Hematopoietic multipotent progenitor cell (in vitro differentiated cells): ENCODE measurements around the gene ZNF74. TPM values are rescaled to one million over a fixed set of nuclear protein-coding genes. Genes with fewer than 3 reads are reported as not detected.

Experiments
- DNase-seq, 3 donors: peaks; one replicate each; pipeline ENCODE4 v3.0.0-alpha.2; 2011 to 2015; ENCODE audit warnings: low read depth in 2 of 3, low spot score in 2 of 3
- total RNA-seq: library from RNA; depleted of rRNA; stranded (reverse); fragments of >200 nt; gene quantifications from one replicate; pipeline ENCODE4 v1.2.3, GENCODE V29; 2012

The ZNF74 gene
- total RNA-seq, 1 donor: 36.9 TPM

DNA sequence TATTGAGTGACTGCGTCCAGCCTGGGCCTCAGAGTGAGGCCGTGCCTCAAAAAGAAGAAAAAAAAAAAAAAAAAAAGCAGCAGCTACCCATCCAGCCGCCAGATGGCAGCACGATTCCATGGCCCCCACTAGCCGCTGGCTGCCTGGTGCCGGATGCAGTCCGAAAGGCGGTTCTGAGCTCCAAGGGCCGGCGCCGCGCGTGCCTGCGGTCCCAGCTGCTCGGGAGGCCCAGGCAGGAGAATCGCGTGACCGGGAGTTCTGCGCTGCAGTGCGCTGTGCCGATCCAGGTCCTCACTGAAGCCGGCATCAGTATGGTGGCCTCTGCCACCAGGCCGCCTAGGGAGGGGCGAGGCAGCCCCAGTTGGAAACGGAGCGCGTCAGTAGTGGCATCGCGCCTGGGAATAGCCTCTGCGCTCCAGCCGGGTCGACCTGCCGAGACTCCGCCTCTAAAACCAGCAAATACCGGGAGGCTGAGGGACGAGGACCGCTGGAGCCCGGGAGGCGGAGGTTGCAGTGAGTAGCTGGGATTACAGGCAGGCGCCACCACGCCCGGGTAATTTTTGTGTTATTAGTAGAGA lies 24.3 kb downstream of the ZNF74 start:
- DNase-seq: peak; percentile 62 to 71 (median 68)

DNA sequence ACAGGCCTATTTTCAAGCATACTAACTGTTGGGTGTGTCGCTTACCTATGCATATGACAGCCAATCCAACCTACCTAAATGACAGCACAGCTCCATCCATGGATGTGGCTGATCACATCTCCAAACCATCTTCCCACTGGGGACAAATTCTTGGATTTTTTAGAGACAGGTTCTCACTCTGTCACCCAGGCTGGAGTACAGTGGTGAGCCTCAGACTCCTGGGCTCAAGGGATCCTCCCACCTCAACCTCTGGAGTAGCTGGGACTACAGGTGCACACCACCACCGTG lies 25.7 kb downstream of the ZNF74 start:
- DNase-seq: no peak

DNA sequence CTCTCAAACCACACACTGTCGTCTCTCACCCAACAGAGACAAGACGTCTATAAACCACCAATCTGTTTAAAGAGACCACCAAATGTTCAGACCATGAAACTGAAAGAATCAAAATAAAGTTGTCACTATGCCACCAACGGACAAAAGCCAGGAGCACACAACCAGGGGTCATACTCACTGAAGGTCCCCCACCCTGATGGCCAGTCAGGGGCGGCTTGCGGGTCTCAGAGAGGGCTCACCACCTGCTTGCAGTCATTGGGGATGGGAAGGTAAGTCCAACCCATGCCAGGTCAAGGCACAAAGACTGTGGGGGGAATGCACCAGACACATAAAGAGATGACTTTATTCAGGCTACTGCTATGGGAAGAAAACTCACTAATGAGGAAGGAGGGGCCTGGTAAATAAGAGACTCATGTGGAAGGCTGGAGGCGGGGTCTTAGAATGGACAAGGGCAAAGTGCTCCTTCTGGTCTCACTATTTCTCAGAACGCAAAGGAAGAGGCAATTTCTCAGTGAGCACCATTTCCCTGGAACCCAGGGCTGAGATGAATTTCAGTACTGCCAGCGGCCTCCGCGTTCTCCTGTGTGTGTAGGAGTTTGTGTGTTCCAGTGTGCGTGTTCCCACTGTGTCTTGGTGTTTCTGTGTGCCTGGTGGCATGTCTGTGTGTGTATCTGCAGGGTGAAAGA lies 26.3 kb downstream of the ZNF74 start:
- no peak for DNase-seq

DNA sequence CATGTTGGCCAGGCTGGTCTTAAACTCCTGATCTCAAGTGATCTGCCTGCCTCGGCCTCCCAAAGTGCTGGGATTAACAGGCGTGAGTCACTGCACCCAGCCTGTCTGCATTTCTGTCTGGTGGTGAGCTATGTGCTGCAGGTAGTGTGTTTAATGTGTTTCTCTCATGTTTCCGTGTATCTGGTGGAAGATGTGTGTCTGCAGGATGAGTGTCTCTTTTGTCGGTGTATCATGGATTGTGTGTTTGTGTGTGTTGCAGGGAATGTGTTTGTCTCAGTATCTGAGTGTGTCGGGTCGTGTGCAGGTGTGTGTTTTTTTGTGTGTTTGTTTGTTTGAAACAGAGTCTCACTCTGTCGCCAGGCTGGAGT lies 27.5 kb downstream of the ZNF74 start:
- DNase-seq: no peak

DNA sequence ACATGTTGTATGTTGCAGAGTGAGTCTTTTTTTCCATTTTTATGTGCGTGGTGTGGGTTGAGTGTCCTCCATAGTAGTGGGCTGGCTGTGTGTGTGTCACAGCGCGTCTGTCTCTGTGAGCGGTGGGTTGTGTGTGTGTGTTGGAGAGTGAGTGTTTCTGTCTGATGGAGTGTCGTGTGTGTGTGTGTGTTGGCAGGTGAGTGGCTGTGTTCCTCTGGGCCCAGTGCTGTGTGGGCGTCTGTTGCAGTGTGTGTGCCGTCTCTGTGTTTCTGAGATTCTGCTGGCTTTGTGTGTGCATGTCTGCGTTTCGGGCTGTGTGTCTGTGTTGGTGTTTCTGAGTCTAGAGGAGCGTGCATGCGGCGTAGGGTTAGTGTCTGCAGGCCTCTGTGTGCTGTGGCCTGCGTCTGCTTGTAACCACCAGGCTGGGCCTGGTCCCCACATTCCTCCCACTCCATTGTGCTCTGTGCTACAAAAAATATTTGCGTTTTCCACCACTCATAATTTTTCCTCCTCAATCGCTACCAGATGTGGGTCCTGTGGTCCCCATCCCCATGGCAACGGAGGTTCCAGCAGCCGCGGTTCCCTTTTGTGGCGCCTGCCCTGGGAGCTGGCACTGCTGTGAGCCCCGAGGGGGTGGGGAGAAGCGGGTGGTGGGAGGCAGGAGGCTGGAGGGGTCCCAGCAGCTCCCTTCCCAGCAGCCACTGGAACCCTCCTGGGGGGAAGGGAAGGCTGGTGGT lies 28.5 kb downstream of the ZNF74 start:
- peak in 2 of 3 donors; percentile 62 to 84 for DNase-seq

DNA sequence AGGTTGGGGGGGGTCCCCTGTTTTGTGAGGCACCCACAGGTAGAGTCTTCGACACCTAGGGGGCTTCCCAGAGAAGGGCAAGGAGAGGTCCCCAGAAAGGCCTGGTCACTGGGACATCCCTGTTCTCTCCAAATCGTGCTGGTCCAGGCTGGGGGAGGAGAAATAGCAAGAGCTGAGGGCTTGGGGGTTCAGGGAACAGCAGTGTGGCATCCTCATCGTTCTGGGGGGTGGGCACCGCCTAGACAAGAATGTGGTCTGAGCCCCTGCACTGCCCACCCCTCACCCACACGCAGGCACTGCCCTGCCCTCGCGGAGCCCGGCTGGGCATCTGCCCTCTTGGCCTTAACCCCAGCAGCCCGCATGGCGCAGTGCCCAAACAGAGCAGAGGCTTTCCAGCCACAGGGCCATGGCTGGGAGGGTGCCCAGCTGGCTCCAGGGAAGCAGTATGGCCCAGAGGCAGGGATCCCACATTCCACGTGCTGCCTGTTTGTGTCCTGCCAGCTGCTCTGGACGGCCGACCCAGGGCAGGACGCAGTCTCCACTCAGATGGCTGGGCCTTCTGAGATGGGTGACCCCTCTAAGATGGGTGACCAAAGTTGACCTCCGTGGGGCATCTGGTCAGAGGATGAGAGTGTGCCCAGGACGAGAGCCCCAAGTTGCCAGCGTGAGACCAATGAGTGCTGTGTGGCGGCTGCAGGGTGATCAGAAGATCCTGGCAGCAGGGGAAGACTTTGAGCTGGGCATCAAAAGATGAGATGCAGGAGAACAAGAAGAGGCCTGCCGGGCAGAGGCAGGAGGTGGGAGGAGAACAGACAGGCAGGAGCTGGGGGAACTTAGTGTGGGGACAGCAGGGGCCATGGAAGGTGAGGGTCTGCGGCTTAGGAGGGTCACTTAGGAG lies 29.3 kb downstream of the ZNF74 start:
- DNase-seq: no peak

DNA sequence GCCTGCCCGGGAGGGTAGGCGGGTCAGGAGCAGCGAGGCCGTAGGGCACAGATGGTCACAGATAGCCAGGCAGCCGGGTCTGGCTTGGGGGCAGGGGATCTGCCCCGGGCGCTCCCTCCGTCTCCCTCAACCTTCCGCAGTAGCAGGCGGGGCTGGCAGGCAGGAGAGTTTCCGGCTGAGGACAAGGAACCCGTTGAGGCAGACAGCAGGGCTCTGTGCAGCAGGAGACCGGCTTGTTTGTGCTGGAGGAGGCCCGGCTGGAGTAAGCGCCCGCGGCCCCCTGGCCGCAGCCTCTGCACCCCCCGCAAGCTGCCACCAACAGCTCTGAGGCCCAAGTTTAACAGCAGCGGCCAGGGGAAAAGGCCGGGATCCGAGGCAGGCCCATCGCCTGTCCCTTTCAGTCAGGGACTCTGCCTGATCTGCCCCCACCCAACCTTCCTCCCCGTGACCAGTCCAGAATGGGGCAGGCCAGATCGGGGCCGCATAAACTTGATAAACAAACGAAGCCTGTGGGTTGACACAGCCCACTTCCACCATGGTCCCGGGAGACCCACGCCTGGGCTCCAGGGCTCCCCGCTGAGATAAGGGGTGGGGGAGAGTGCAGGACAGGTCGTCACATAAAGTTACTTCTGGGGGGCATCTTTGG lies 30.1 kb downstream of the ZNF74 start:
- DNase-seq: no peak

DNA sequence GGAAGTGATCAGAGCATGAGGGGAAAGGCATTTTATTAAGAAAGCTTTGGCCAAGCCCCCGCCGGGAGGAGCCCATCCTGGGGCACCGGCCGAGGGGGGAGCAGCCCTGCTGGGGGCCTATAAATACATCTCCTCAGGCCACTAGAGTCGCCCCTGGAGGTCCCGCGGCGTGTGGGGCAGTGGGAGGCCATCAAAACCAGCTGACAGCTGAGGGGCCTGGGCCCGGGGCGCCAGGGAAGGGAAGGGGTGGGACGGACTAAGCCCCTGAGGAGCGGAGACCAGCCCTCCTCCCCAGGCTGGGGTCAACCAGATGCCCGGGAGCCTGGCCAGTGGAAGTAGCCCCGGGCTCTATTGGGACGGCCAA lies 30.6 kb downstream of the ZNF74 start:
- DNase-seq: no peak

DNA sequence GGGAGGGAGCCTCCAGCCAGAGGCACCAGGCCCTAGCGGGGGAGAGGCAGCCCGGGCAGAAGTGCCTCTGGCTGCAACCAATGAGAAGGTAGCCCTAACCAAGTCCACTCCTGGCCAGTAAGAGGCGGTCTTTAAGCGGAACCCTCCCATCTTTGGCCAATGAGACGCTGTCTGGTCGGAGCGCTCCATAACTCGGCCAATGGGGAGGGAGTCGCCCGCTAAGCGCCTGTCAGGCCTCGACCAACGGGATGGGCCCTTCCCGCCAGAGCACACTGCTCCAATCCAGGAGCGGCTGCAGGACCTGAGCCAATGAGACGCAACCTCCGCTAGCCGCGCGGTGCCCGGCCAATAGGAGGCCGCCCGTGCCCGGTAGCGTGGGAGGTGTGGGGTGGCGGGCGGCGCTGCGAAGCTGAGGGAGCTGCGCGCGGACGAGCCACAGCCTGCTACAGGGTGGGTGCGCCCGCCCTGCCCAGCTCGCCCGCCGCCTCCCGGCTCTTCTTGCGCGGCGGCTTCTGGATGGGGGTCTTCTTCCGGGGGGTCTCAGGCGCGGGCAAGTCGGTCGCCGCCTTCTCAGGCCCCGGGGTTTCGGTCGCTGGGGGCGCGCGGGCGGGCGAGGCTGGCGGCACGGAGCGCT lies 31.1 kb downstream of the ZNF74 start:
- peak in 1 of 3 donors; percentile 54 for DNase-seq

DNA sequence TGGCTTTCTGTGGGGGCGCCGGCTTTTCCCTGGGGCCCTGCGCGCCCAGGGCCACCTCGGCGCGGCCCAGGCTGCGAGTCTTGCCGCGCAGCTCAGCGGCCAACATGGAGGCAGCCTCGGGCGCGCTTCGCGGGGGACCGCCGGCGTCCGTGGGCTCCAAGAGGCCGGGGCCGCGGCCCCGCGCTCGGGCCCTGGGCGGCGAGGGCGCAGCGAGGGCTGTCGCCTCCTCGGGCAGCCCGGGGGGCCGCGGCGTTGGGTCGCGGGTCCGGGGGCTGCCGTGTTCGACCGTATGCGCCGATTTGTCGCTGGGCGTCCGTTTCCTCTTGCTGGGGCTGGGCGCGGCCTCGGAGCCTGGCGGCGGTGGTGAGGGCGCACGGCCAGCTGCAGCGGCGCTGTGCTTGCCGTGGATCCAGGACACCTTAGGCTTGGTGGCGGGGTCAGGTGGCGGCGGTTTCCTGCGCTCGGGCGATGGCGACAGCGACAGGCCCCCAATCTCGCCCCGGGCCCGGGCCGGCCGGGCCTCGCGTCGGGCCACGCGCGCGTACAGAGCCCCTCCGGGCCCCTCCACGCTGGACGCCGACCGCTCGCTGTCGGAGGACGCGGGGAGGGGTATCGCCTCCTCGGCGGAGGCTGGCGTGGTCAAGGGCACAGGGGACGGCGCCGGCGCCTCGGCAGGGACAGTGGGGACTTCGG lies 31.8 kb downstream of the ZNF74 start:
- DNase-seq: no peak

DNA sequence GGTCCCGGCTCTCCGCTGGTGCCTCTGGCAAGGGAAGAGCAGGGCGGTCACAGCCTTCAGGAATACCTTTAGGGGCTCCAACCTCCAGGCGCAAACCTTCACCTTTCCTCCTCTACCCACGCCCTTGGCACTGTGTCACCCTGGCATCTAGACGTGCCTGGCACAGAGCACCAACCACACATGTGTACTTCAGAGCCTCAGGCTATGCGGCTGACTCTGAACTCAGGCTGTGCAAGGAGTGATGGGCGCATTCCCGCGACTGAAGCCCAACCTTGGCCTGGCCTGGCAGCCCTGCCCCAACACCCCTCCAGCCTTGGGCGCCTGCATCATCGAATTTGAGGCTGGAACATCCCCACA lies 32.3 kb downstream of the ZNF74 start:
- DNase-seq: no peak

DNA sequence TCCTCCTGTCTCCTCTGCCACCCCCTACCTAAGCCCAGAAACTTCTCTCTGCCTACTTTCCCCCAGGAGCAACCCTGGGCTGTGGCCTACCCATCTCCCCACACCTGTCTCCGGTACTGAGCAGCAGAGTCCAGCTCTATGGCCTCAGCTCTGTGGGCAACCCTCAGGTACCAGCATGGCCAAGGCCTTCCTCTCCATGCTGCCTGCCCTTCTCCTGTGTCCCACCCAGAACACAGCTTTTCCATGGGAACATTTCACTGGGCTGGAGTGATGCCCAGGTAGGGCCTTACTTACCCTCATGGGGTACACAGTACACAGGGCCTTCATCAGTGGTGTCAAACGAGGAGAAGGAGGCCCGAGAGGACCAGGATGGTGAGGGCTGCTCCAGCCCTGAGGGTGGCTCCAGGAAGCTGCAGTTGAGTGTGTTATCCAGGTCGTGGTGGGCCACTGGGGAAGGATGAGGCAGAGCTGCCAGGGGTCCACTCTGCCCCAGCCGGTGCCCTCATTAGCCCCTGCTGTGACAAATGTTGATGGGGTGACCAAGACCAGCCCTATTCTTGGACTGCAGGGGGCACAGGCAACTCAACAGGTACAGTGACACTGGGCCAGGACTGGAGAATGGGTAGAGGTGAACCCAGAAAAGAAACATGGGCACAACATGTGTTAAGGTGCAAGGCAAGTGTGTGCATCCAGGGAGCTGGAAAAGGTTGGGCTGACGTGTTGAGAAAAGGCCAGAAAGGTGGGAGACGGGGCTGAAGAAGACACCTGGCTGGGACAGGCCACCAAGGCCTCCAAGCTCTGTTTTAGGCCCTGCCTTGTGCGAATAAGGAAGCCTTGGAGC lies 33.4 kb downstream of the ZNF74 start:
- no peak for DNase-seq

DNA sequence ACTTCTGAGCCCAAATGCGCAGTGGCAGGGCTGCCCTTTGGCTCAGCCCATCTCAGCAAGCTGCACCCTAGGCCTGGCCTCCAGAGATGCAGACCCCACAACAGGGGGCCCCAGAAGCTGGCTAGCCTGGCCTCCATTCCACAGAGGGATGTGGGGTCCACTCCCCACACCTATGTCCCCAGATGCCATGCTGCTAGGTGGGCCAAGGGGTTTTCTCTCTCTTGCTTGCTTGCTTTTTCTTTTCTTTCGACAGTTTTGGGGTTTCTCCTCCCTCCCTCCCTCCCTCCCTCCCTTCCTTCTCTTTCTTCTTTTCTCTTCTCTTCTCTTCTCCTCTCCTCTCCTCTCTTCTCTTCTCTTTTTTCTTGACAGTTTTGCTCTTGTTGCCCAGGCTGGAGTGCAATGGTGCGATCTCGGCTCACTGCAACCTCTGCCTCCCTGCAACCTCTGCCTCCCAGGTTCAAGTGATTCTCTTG lies 34.0 kb downstream of the ZNF74 start:
- no peak for DNase-seq

DNA sequence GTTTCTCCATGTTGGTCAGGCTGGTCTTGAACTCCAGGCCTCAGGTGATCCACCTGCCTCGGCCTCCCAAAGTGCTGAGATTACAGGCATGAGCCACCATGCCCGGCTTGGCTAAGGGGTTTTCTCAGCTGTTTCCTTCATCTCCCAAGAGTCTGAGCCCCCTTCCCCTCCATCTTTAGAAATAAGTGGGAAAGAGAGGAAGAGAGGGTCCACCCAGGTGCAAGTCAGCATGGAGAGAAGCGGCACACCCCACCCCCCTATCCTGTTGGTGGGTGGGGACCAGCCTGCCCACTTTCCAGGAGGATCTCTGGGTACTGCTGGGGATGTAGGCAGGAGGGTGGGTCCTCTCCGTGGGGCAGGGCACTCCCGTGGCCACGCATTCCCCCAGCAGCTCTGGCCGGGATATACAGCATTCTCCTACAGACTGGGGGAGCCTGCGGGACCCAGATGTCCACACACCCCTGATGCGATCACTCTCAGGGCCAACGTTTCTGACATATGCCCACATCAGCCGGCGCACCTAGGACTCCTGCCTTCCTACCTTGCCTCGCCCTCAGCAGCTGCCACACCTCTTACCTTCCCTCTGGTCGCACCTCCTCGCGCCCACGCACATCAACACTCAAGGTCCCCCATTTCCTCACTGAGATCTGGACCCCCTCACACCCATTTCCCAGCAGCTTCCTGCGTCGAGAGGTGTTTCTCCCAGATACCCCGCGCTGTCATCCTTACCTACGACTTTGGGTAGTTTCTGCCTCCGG lies 34.7 kb downstream of the ZNF74 start:
- DNase-seq: no peak

DNA sequence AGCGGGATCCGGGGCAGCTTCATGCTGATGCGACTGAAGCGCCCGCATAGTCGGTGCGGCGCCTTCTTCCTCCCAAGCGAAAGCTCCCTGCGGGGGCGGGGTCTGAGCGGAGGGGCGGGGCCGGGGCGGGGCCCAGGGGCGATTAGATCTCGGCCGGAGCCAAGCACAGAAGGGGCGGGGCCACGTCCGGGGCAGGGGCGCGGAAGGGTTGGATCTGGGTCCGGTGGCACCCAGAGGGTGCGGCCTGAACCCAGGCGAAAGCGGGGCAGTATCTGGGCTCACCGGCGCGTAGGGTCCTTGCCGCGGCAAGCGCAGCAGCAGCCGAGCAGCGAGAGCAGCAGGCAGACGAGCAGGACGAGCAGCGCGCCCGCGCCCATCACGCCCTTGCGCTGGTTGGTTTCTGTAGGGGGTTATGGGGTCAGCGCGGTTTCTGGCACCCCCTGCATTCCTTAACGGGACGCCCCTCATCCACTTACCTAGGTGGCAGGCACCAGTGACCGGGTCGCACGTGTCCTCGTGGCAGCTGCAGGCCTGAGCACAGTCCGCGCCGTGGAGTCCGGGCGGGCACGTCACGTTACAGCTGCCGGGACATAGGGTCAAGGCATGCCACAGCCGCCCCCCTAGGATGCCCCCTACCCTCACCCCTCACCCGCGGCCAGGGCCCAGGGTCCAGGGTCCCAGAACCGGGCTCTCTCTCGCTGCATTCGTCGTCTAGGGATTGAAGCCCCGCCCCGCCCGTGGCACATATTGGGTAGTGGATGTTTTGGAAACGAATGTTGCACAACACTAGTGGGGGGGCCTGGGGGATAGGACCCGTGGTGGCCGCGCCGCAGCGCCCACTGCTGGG lies 35.5 kb downstream of the ZNF74 start:
- DNase-seq: peak; percentile 64 to 77 (median 70)

DNA sequence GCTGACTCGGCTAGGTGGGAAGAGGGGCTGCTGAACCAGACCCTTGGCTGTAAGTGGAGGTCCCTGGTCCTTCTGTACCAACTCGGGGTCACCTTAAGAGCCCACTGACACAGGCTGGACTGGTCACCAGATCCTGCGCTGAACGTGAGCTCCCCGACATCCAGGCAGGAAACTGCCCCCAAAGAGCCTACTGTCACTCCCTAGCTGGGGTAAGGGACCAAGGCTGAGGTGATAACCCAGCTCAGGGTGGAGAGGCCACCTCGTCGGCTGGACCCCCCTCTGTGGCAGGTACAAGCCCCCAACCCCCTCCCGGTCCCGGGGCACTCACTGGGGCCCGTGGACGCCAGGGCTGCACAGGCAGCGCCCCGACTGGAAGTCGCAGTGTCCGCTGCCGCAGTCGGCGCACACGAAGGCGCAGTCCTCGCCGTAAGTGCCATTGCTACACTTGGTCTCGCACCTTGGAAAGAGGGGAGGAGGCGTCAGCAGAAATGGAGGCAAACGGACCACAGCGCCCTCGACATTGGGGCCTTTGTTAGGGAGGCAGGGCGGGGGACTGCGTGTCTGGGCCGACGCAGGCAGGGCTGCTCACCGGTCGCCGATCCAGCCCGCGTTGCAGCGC lies 36.3 kb downstream of the ZNF74 start:
- DNase-seq: no peak
